ENCODE measurements around the gene POLL.
A peak's percentile ranks its signal among the peaks of the same experiment; 100 is the strongest.
"Not testable (repeated sequence)": the region's sequence is repeated elsewhere in the genome, so short reads cannot be mapped to it uniquely, and the experiment has no call there.

The POLL gene

GRCh38 chr10:101611096-101611905, 23.2 kb upstream of the POLL start:
- DNase-seq: no peak

DNA sequence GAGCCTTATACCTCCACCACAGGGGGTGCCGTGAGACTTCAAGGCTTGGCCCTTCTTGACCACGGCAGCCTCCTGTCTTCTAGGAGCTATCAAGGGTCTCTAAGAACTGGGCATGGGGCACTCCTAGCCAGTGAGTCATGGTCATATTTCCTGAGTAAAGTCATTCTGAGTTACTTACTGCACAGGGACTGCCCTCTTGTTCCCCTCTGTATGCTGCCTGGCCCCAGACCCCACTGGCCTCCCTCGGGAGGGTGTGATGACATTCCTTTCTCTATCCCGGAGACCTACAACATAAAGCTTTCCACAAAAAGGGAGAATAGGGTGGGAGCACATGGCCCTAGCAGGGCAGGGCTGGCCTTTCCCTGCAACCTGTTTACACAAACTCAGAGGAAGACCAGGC, 21.4 kb upstream of the POLL start:
- DNase-seq: no peak

GRCh38 chr10:101607124-101607523, 19.1 kb upstream of the POLL start:
- DNase-seq: no peak

- peak in 3 of 5 donors; percentile 26 to 71 (median 41) for DNase-seq
Observed at GRCh38 chr10:101602761-101603398, 14.8 kb upstream of the POLL start.

GRCh38 chr10:101601541-101601940, 13.5 kb upstream of the POLL start:
- no peak for DNase-seq

DNA sequence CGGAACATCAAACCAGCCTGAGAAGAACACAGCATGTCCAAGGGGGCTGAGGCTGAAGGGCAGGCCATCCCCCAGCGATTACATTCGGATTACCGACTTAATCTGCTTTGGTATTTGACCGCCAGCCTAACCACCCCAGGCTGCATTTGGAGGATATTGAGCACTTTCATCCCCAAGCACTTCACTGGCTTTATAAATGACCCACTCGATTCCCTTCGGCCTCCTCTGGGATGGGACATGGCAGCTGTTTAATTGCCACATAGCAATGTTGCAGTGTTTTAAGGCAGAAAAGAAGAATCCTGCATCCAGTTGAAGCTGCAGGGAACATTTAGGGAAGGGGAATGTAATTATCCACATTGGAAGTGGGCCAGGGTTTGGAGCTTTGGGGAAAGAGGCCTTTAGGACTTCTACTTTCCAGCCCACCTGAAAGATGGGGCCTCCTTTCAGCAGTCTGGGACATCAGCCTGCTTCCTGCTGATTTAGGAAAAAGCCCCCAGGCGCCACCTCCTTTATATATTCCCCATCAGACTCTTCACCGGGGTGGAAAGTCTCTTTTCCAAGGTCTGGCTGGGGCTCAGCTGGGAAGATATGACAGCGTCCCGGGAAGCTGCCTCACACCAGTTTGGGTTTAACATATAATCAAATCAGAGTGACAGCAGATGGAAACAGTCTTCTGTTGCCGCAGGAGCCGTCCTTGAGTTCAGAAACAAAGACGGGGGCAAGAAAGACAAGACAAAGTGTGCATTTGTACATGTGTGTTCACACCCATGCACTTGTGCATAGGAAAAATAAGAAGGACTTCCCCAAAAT, 9.2 kb upstream of the POLL start:
- no peak for DNase-seq

DNA sequence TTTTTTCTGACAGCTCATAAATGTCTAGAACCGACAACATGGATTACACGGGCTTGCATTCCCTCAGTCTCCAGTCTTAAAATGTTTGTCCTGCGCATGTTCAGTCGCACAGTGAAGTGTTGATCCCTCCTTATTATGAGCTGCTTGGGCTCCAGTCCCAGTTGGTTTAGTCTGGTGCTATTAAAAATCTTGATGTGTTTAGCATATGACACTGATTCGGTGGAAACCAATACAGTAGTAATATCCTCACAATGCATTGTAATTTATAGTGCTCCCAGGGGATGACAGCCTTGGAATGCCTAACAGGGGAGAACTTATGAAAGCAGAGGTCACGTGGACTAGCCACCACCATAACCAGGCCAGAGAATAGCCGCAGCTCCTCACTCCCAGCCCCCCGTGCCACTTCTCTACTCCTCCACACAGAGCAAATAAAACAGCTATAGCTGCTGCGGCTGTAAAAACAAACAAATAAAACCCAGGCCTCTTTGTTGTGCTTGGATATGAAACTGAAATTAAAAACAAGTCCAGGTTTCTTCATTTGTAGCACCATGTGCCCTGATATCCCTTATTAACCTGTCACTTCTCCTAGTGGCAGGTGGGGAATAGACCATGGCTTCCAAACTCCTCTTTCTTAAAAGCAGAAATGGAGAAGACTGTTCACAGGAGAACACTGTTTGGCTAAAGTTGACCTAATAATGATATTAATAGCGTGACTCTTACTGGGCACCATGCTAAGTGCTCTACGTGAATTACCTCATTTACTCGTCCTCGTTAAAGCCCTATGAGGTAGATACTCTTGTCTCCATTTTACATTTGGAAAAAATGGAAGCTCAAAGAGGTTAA, 7.8 kb upstream of the POLL start:
- DNase-seq: no peak

DNA sequence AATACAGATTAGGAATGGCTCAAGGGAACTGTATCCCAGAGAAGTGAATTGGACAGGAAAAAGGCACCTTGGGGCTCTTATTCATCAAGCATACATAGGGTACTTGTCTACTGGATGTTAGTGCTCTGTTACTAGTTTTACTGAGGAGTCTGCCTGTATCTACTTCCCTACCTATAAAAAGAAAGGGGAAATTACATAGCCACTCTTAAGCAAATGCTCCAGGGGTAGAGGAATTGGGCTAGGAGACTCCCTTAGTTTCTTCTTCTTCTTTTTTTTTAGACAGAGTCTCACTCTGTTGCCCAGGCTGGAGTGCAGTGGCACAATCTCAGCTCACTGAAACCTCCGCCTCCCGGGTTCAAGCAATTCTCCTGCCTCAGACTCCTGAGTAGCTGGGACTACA, 5.3 kb upstream of the POLL start:
- DNase-seq: not testable (repeated sequence)

- DNase-seq: no peak
Observed at GRCh38 chr10:101588879-101589278, 822 bp upstream of the POLL start.

- no peak for DNase-seq
Observed at GRCh38 chr10:101585841-101586240, 2.2 kb downstream of the POLL start.

GRCh38 chr10:101580486-101581399, 7.3 kb downstream of the POLL start:
- no peak for DNase-seq

- DNase-seq: no peak
Observed at GRCh38 chr10:101579516-101579870, 8.6 kb downstream of the POLL start.

GRCh38 chr10:101578803-101579515, 9.1 kb downstream of the POLL start:
- no peak for DNase-seq

GRCh38 chr10:101578192-101578591, 9.9 kb downstream of the POLL start:
- no peak for DNase-seq

DNA sequence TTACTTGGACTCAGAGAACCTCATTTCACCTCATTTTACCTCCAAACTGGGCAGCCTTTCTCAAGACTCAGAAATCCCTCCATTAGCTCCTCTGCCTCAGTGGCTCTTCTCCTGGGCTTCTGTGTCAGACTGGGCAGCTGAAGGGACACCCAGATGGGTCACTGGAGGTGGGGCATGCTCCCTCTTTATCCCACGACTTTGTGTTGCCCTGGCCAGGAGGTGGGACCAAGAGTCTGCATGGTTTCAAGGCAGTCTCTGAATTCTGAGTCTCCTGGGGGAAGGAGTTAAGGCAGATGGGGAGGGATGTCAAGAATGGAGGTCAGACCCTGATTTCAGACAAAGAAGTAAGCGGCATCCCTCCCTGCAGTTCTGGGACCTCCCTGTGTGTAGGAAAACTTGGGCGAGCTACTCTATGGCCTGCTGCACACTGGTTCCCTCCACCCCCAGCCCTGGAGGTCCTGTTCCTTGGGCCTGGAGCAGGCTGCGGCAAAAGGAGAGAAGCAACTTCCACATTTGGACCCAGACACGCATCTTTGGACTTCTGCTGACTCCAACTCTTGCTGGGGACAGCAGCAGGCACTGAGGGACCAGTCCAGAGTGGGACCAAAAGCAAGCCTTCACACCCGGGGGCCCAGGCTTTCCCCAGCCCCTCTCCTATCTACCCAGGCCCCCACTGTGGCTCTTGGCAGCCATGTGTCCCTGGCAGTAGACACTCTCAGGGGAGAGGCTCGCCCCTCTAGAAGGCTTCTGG, 10.8 kb downstream of the POLL start:
- no peak for DNase-seq

- DNase-seq: no peak
Observed at GRCh38 chr10:101576211-101576863, 11.7 kb downstream of the POLL start.

- no peak for DNase-seq
Observed at GRCh38 chr10:101575580-101576210, 12.4 kb downstream of the POLL start.

DNA sequence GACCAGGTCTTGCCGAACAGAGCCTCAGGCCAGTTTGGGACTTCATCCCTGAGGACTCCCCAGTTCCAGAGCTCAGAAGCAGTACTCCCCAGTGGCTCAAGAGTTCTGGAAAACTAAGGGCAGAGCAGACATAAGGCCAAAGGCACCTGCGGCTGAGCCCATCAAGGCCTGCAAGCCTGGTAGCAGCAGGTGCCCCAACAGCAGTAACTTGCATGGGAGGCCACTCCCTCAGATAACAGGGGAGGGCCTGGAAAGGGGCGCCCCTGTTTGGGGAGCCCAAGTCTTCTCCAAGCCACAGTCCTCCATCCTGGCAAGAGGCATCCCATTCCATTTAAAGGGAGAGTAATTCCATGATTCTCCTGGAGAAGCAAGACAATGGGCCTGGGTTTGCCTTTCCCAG, 13.0 kb downstream of the POLL start:
- no peak for DNase-seq
